Stimulated activated CD8-positive, alpha-beta memory T cell treated with anti-CD3 and anti-CD28 coated beads, Interleukin-7, amount 100 ng/mL, for 48 hours (primary cell): ENCODE measurements around the gene FBXL7.

Experiments used
- DNase-seq, 2 donors: peaks; one replicate each; pipeline ENCODE4 v3.0.0-alpha.2; 2020; ENCODE audit warnings: low read depth in 1 of 2; ENCODE audit errors: extremely low read depth in 1 of 2

Gene FBXL7

GRCh38 chr5:15980835-15981234, 480.9 kb downstream of the FBXL7 start:
- no peak for DNase-seq

- DNase-seq = no peak
Observed at GRCh38 chr5:15983392-15983791, 483.4 kb downstream of the FBXL7 start.
